Liver (tissue), 3 donors: Measurements from ENCODE around the gene TYRO3.

Experiments
- EGR1 ChIP-seq, 2 donors: IDR thresholded peaks; 2 replicates each; pipeline ENCODE4 v1.6.1; 2016 to 2018; ENCODE audit warnings: antibody characterized with exemption in 2 of 2, low read depth in 2 of 2
- GABPA ChIP-seq, 2 donors: IDR thresholded peaks in 1 of 2; conservative IDR thresholded peaks in 1 of 2; 2 replicates each; pipeline ENCODE4 v1.6.1; 2016; ENCODE audit warnings: antibody characterized with exemption in 2 of 2, mild to moderate bottlenecking in 1 of 2, moderate library complexity in 1 of 2
- HNF4G ChIP-seq: IDR thresholded peaks from 2 replicates; pipeline ENCODE4 v1.6.1; 2016; ENCODE audit warnings: antibody characterized with exemption
- JUND ChIP-seq, 2 donors: IDR thresholded peaks; 2 replicates each; pipeline ENCODE4 v1.6.1; 2016; ENCODE audit warnings: antibody characterized with exemption in 2 of 2
- NR2F2 ChIP-seq: IDR thresholded peaks from 2 replicates; pipeline ENCODE4 v1.6.1; 2016; ENCODE audit warnings: antibody characterized with exemption
- RAD21 ChIP-seq, 2 donors: IDR thresholded peaks; 2 replicates each; pipeline ENCODE4 v1.6.1; 2016; ENCODE audit warnings: antibody characterized with exemption in 2 of 2, mild to moderate bottlenecking in 2 of 2
- SP1 ChIP-seq: IDR thresholded peaks from 2 replicates; pipeline ENCODE4 v1.6.1; 2018; ENCODE audit warnings: antibody characterized with exemption, mild to moderate bottlenecking
- TAF1 ChIP-seq: conservative IDR thresholded peaks from 2 replicates; pipeline ENCODE4 v1.6.1; 2016; ENCODE audit warnings: antibody characterized with exemption, mild to moderate bottlenecking
- YY1 ChIP-seq: IDR thresholded peaks from 2 replicates; pipeline ENCODE4 v1.6.1; 2016; ENCODE audit warnings: antibody characterized with exemption, mild to moderate bottlenecking
- TF ChIP-seq, protein P1 (sequence below): fragments of 150-350 bp; IDR thresholded peaks from 2 replicates; pipeline ENCODE4 v1.5.1; 2017; ENCODE audit warnings: improper control_type of control experiment, low read depth, low read length; ENCODE audit not compliant: missing input control
- TF ChIP-seq, protein P2 (sequence below): IDR thresholded peaks from 2 replicates; pipeline ENCODE4 v1.6.1; 2016; ENCODE audit warnings: antibody characterized with exemption
- TF ChIP-seq, protein P3 (sequence below): IDR thresholded peaks from 2 replicates; pipeline ENCODE4 v1.6.1; 2016; ENCODE audit warnings: antibody characterized with exemption, mild to moderate bottlenecking
- TF ChIP-seq, protein P4 (sequence below): IDR thresholded peaks from 2 replicates; pipeline ENCODE4 v1.6.1; 2016; ENCODE audit warnings: antibody characterized with exemption
- TF ChIP-seq, protein P5 (sequence below): IDR thresholded peaks from 2 replicates; pipeline ENCODE4 v1.6.1; 2016; ENCODE audit warnings: antibody characterized with exemption
- donor health status: healthy.
- donor health status: healthy.

DNA sequence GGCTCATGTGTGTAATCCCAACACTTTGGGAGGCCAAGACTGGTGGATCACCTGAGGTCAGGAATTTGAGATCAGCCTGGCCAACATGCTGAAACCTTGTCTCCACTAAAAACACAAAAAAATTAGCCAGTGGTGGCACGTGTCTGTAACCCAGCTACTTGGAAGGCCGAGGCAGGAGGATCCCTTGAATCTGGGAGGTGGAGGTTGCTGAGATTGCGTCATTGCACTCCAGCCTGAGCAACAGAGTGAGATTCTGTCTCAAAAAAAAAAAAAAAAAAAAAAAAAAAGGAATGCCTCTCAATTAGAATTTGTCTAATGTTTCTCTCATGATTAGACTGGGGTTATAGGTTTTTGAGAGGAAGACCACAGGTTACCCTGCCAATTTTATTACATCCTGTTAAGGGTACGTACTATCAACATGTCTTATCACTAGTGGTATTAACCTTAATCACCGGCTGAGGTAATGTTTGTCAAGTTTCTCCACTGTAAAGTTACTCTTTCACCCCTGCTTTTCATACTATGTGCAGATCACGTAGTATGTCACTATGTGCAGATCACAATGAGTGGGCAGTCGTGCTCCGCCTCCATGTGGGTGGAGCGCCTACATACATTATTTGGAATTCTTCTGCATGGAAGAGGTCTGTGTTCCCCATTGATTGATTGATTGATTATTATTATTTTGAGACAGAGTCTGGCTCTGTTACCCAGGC is 8.8 kb upstream of the TYRO3 start:
- TF ChIP-seq, protein P1, sequence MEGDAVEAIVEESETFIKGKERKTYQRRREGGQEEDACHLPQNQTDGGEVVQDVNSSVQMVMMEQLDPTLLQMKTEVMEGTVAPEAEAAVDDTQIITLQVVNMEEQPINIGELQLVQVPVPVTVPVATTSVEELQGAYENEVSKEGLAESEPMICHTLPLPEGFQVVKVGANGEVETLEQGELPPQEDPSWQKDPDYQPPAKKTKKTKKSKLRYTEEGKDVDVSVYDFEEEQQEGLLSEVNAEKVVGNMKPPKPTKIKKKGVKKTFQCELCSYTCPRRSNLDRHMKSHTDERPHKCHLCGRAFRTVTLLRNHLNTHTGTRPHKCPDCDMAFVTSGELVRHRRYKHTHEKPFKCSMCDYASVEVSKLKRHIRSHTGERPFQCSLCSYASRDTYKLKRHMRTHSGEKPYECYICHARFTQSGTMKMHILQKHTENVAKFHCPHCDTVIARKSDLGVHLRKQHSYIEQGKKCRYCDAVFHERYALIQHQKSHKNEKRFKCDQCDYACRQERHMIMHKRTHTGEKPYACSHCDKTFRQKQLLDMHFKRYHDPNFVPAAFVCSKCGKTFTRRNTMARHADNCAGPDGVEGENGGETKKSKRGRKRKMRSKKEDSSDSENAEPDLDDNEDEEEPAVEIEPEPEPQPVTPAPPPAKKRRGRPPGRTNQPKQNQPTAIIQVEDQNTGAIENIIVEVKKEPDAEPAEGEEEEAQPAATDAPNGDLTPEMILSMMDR: no peak
- TF ChIP-seq JUND (IDR thresholded peaks at IDR 0.05): no peak
- TF ChIP-seq, protein P2, sequence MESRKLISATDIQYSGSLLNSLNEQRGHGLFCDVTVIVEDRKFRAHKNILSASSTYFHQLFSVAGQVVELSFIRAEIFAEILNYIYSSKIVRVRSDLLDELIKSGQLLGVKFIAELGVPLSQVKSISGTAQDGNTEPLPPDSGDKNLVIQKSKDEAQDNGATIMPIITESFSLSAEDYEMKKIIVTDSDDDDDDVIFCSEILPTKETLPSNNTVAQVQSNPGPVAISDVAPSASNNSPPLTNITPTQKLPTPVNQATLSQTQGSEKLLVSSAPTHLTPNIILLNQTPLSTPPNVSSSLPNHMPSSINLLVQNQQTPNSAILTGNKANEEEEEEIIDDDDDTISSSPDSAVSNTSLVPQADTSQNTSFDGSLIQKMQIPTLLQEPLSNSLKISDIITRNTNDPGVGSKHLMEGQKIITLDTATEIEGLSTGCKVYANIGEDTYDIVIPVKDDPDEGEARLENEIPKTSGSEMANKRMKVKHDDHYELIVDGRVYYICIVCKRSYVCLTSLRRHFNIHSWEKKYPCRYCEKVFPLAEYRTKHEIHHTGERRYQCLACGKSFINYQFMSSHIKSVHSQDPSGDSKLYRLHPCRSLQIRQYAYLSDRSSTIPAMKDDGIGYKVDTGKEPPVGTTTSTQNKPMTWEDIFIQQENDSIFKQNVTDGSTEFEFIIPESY: no peak
- TF ChIP-seq, protein P3, sequence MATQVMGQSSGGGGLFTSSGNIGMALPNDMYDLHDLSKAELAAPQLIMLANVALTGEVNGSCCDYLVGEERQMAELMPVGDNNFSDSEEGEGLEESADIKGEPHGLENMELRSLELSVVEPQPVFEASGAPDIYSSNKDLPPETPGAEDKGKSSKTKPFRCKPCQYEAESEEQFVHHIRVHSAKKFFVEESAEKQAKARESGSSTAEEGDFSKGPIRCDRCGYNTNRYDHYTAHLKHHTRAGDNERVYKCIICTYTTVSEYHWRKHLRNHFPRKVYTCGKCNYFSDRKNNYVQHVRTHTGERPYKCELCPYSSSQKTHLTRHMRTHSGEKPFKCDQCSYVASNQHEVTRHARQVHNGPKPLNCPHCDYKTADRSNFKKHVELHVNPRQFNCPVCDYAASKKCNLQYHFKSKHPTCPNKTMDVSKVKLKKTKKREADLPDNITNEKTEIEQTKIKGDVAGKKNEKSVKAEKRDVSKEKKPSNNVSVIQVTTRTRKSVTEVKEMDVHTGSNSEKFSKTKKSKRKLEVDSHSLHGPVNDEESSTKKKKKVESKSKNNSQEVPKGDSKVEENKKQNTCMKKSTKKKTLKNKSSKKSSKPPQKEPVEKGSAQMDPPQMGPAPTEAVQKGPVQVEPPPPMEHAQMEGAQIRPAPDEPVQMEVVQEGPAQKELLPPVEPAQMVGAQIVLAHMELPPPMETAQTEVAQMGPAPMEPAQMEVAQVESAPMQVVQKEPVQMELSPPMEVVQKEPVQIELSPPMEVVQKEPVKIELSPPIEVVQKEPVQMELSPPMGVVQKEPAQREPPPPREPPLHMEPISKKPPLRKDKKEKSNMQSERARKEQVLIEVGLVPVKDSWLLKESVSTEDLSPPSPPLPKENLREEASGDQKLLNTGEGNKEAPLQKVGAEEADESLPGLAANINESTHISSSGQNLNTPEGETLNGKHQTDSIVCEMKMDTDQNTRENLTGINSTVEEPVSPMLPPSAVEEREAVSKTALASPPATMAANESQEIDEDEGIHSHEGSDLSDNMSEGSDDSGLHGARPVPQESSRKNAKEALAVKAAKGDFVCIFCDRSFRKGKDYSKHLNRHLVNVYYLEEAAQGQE: no peak
- no peak for TF ChIP-seq NR2F2
- TF ChIP-seq, protein P4, sequence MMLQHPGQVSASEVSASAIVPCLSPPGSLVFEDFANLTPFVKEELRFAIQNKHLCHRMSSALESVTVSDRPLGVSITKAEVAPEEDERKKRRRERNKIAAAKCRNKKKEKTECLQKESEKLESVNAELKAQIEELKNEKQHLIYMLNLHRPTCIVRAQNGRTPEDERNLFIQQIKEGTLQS: no peak
- no peak for TF ChIP-seq RAD21 (IDR thresholded peaks at IDR 0.05)
- TF ChIP-seq, protein P5, sequence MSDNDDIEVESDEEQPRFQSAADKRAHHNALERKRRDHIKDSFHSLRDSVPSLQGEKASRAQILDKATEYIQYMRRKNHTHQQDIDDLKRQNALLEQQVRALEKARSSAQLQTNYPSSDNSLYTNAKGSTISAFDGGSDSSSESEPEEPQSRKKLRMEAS: no peak
- TF ChIP-seq HNF4G: no peak
- TF ChIP-seq EGR1 (IDR thresholded peaks at IDR 0.05; ENCODE audit: low read depth in 2 of 2): no peak
- no peak for TF ChIP-seq TAF1
- TF ChIP-seq SP1: no peak
- no peak for TF ChIP-seq YY1
- TF ChIP-seq GABPA (IDR thresholded peaks at IDR 0.05 in 1 of 2, conservative IDR thresholded peaks at IDR 0.05 in 1 of 2): no peak
